GM21737 (cell line): ENCODE data around the gene FGA.
"Not testable (repeated sequence)": the region's sequence is repeated elsewhere in the genome, so short reads cannot be mapped to it uniquely, and the experiment has no call there.

ENCODE experiments used
- ATAC-seq: cut with Tn5 transposase; IDR thresholded peaks from one replicate; pipeline ENCODE4 v1.9.1; 2021; ENCODE audit warnings: mild to moderate bottlenecking, moderate library complexity; ENCODE audit not compliant: unreplicated experiment

FGA gene

DNA sequence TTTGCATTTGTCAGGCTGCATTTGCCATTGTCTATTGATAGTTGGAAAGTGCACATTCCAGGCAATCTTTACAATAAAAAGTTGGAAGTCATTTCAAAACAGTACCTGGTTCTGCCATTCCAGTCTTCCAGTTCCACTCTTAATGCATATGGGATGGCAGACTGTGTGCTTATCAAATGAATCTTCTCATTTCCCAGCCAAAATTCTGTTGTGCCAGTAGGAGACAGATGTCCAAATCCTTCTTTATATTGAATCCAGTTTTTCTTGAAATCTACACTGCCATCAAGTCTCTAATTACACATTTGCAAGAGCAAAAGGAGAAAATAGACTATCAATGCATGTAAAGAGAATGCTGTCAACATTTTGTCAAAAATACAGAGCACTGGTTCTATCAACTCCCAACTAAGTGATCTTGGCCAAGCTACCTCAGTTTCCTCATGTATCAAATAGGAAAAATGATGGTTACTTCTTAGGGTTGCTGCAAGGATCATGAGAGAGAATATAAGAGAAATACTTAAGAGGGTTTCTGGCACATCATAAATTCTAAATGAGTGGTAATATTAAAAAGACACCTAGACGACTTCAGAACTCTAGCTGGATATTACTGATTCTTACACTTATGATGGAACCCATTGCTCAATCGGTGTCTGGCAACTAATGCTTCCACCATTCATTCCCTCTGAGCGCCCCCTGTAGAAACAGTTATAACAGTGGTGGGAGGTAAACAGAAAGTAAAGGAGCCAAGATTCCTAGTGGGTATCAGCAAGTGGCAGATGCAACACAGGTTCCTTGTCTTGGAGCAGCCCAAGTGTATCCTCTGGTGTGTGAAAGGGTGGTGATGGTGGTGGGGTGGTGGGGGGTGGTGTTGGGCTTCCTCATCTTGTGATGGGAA, 18.1 kb upstream of the FGA start:
- ATAC-seq: no peak

GRCh38 chr4:154606728-154607723, 16.5 kb upstream of the FGA start:
- ATAC-seq: no peak

DNA sequence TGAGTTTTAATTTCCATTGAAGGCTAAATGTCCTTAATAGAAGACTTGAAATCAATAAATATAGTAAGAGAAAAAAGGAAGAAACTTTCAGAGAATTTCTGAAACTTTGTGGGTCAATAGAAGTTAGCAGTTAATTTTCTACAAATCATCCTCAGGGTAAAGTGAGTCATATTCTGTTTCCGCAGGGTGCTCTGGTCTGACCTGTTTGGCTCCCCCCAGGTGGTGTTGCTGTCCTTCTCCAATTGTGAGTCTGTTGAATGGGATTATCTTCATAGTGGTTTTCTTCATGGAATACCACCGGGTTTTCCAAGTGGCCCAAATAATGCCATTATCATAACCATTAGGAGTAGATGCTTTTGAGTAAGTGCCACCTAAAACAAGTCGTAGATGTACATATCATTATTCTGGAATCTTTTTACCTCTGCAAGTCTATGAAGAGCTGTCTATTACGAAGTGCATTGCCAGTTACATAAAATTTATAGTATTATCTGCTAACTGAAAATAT, 14.2 kb upstream of the FGA start:
- ATAC-seq: no peak

- no peak for ATAC-seq
Measured at GRCh38 chr4:154603033-154603943, 12.7 kb upstream of the FGA start.

DNA sequence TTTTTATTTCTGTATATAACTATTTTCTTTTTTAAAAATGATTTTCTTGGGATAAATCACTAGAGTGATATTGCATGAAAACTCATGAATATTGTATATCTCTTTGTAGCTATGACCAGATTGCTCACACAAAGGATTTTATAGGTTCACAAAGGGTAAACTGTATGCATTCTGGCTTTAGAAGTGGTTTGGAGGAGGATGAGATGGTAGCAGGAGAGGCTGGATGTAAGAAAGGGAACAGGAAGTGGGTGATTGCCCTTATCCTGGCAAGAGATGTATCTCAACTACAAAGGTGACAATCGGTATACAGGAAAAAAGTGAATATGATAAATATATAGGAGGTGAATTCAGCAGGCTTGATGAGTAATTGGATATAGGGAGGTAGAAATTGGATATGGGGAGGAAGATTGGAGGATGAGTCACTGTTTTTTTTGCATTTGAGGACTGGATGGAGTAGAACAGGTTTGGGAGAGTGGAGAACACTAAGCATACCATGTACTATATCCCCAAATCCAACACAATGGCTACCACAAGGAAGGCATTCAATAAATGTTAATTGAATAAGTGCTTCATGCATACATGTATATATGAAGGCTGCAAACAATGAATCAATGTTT, 12.0 kb upstream of the FGA start:
- ATAC-seq: no peak

DNA sequence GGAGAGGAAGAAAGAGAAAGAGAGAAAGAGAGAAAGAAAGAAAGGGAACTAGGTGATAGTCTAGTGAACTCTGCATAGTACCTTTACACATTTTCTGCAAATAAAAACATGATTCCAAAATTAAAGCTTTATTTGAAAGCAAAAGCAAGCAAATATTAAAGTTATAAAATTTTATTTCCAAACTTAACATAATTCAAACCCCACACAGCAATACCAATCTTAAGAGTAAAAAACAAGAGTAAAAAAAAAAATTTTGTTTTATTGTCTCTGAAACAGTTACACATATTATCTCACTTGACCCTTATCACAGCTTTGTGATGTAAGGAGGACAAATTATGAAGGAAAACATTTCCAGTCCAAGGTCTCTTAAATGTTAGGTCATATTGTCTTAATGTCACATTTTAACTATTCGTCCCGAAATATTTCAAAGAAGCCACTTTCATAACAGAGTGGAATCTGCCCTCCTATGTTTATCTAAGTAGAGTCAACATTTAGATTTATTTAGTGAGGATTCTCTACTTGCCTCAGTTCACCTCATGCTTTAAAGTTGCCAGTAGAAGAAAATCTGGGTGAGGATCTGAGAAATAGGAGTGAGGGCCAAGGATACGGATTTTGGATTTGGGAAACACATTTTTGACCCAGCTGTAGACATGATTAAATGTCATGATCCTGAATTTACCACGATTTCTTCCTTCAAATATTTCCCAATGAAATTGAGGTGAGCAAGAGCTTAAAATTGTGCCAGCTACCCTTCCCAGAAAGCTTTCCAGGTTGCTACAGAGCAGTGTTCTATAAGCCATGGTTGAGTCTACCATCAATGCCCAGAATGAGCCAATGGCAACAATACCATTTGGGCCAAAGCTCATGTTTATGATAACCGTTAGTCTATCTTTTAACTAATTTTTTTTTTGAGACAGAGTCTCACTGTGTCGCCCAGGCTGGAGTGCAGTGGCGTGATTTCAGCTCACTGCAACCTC, 7.5 kb upstream of the FGA start:
- ATAC-seq: no peak

- not testable (repeated sequence) for ATAC-seq
Measured at GRCh38 chr4:154597281-154597680, 6.7 kb upstream of the FGA start.

GRCh38 chr4:154595807-154596206, 5.3 kb upstream of the FGA start:
- ATAC-seq: no peak

DNA sequence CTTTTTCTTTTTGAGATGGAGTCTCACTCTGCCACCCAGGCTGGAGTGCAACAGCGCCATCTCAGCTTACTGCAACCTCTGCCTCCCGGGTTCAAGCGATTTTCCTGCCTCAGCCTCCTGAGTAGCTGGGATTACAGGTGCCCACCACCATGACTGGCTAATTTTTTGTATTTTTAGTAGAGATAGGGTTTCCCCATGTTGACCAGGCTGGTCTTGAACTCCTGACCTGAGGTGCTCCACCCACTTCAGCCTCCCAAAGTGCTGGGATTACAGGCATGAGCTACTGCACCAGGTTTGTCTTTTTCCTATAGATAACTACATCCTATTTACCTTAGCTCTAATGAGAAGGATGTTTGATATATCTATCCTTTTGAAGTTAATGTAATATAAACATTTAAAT, 3.8 kb upstream of the FGA start:
- ATAC-seq: not testable (repeated sequence)

DNA sequence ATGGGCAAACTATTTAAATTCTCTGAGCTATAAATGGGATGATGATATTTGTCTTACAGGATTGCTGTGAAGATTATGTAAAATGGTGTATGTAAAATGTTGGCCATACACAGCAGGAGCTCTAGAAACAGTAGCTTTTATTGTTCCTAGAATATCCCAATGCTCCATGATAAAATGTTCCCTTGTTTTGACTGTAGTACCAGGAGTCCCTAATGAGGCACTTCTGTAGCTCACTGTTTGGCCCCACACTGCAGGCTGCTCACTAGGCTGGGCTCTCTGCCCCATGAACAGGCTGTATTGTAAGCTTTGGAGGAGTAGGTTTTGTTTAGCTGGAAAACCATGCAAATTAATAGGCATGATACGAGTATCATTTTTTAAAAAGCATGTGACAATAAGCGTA, 3.3 kb upstream of the FGA start:
- no peak for ATAC-seq

- ATAC-seq: no peak
Measured at GRCh38 chr4:154591890-154592289, 1.3 kb upstream of the FGA start.

DNA sequence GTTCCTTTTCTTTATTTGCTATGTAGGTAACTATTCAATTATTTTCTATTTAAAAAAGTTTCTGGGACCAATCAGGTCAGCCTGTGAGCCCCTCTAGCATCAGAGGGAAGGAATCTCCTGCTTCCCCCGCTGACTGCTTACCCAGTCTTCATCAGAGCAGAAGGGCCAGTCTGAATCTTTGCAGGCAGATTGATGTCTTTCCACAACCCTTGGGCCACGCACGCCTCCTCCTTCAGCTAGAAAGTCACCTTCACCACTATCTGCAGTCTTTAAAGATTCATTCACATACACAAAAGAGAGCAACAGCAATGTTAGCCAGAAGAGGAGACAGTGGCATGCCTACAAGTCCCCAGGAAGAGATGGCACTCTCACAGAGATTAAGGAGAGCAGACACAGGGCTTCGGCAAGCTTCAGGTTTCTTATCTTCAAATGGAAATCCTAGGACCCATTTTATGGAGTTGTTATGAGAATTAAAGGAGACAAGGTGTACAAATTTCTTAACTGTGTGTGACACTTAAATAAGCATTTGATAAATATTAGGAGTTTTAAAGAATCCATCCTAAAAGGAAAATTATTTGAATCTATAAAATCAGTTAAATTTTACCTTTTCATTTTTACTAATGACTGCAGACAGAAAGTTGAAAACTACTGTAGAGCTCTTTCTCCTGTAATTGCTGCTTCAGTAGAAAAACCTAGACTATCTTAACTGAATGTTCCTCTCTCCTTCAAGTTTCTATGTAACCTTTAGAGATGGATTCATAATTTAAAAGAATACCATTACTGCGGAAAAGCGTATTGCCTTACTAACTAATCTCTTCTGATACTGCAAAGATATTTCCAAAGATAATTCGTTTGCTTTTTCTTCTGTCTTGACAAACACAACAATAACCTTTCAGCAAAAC, 995 bp downstream of the FGA start:
- ATAC-seq: no peak

DNA sequence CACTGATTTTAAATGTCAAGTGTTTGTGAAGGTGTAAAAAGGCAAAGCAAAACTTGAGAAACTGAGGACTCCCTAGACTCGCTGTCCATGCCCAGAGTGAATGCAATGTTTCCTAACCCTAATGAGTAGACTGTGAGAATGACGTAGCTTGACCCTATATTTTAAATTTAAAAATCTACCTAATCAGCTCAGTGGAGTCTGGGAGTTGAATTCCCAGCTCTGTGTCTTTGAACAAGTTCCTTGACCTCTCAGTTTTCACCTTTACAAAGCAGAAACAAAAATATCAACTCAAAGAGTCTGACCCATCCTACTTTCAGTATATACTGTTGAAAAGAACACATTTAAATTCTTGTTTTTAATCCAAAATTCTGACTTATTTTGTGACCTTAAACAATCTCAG, 2.3 kb downstream of the FGA start:
- ATAC-seq: no peak

GRCh38 chr4:154586296-154587033, 4.1 kb downstream of the FGA start:
- ATAC-seq: no peak

GRCh38 chr4:154585369-154586018, 5.0 kb downstream of the FGA start:
- no peak for ATAC-seq

DNA sequence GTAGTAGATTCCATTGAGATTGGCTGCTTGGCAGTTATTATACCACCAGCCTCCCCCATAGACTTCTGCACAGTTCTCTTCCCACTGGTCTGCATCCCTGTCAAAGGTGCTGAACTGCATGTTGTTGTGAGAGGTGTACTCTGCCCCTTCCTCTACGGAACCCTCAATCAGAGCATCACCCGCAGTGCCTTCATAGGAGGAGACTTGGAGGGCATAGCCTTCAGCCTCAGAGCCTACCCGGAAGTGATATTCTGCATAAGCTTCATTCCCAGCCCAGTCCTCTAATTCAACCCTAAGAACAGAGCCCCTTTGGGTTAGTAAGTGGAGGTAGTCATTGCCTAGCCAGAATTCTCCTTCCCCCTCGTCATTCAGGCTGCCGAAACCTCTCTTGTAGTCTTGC, 6.3 kb downstream of the FGA start:
- no peak for ATAC-seq

DNA sequence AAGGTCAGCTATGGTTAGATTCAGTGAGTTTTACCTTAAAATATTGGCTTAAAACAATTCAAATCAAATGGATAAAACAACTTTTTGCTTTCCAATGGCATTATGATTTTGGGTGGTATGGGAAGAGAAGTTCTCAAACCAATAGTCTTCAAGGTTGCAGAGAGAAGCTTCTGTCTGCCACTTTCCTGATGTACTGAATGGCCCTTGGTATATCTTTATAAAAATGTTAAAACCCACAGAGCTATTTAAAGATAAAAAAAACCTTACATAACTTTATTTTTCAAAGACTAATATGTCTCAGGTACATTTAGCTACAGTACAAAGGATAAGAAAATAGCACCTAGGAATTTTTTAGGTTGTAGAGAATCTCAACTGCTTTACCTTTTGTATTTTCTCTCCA, 6.9 kb downstream of the FGA start:
- no peak for ATAC-seq
